Gastrocnemius medialis (tissue), 4 donors: ENCODE results near the gene STAMBPL1.

Experiments used
- POLR2A ChIP-seq, 2 donors: fragments of 450-650 bp; IDR thresholded peaks; one replicate each; pipeline ENCODE4 v1.6.1; 2017; ENCODE audit warnings: antibody characterized with exemption in 2 of 2, mild to moderate bottlenecking in 2 of 2, moderate library complexity in 2 of 2
- TF ChIP-seq, protein P1 (sequence below), 5 experiments: fragments of 450-650 bp in 3 of 5; fragments of 200-600 bp in 2 of 5; sonication (generic) in 2 of 5; IDR thresholded peaks in 4 of 5; conservative IDR thresholded peaks in 1 of 5; 1 replicate in 4 of 5; 2 replicates in 1 of 5; pipeline ENCODE4 v1.5.1; 2016 to 2019; ENCODE audit warnings: antibody characterized with exemption in 5 of 5, mild to moderate bottlenecking in 3 of 5, moderate library complexity in 3 of 5

DNA sequence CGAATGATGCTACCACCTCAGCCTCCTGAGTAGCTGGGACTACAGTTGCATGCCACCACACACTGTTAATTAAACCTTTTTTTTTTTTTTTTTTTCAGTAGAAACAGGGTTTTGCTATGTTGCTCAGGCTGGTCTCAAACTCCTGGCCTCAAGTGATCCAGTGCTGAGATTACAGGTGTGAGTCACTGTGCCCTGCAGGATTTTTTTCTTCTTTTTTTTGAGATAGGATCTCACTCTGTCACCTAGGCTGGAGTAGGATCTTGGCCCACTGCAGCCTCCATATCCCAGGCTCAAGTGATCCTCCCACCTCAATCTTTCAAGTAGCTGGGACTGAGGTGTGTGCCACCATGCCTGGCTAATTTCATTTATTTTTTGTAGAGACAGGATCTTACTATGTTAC is 66.2 kb downstream of the STAMBPL1 start:
- TF ChIP-seq, protein P1, sequence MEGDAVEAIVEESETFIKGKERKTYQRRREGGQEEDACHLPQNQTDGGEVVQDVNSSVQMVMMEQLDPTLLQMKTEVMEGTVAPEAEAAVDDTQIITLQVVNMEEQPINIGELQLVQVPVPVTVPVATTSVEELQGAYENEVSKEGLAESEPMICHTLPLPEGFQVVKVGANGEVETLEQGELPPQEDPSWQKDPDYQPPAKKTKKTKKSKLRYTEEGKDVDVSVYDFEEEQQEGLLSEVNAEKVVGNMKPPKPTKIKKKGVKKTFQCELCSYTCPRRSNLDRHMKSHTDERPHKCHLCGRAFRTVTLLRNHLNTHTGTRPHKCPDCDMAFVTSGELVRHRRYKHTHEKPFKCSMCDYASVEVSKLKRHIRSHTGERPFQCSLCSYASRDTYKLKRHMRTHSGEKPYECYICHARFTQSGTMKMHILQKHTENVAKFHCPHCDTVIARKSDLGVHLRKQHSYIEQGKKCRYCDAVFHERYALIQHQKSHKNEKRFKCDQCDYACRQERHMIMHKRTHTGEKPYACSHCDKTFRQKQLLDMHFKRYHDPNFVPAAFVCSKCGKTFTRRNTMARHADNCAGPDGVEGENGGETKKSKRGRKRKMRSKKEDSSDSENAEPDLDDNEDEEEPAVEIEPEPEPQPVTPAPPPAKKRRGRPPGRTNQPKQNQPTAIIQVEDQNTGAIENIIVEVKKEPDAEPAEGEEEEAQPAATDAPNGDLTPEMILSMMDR (IDR thresholded peaks at IDR 0.05 in 4 of 5, conservative IDR thresholded peaks at IDR 0.05 in 1 of 5) = no peak
- TF ChIP-seq POLR2A (IDR thresholded peaks at IDR 0.05) = no peak
